HCT116 (cell line): ENCODE measurements around the gene SCTR. TPM values are rescaled to one million over a fixed set of nuclear protein-coding genes. Genes with fewer than 3 reads are reported as not detected.

ENCODE experiments used
- ATAC-seq: fragments of 200-7000 bp; cut with Tn5 transposase; 2 replicates; pipeline ENCODE4 v1.9.1; 2020; ENCODE audit warnings: mild to moderate bottlenecking, moderate library complexity
- BruUV-seq: library from RNA; stranded (reverse); fragments of 400-500 nt; replicated peaks from 2 replicates; lab custom pipeline; 2021; lab: Mats Ljungman, UMichigan
- CTCF ChIA-PET: fragments of 300-600 bp; sonication (Branson Sonifier 250); formaldehyde crosslinking; loops from one replicate; lab custom pipeline; 2021; ENCODE audit warnings: antibody characterized with exemption; lab: Charles Lee
- POLR2A ChIA-PET: fragments of 300-600, 350-600 bp; sonication (Branson Sonifier 250); formaldehyde crosslinking; loops from one replicate; lab custom pipeline; 2021; ENCODE audit warnings: antibody characterized with exemption; lab: Charles Lee
- RAD21 ChIA-PET, 2 experiments: fragments of 300-600 bp; sonication (Branson Sonifier 250); formaldehyde crosslinking; loops; one replicate each; lab custom pipeline; 2023; ENCODE audit warnings: low total read pairs in 2 of 2; ENCODE audit not compliant: uncharacterized antibody in 2 of 2, unreplicated experiment in 2 of 2, low non-redundant PET in 1 of 2; lab: Charles Lee
- DNase-seq: peaks from one replicate; pipeline ENCODE4 v3.0.0-alpha.2; 2010; ENCODE audit warnings: low read depth, low spot score
- H2AFZ ChIP-seq: fragments of 200-600 bp; shearing (Covaris generic), sonication (generic); 2 replicates; pipeline ENCODE4 v1.6.1; 2017; ENCODE audit warnings: low read depth, mixed run types, mixed read lengths, antibody characterized with exemption, low read length; ENCODE audit not compliant: poor library complexity, severe bottlenecking
- H3K27ac ChIP-seq: 2 replicates; pipeline ENCODE4 v1.5.1; 2012; ENCODE audit warnings: low read depth, low read length
- H3K27me3 ChIP-seq: fragments of 200-600 bp; sonication (generic); 2 replicates; pipeline ENCODE4 v1.6.1; 2016; ENCODE audit warnings: mixed run types, low read length, mixed read lengths; ENCODE audit not compliant: insufficient read depth
- H3K36me3 ChIP-seq, 2 experiments: fragments of 200-500 bp in 1 of 2; fragments of 200-600 bp in 1 of 2; sonication (Bioruptor generic) in 1 of 2; sonication (generic) in 1 of 2; 2 replicates each; pipeline versions ENCODE4 v1.5.1 to v1.6.1; 2014 to 2016; ENCODE audit warnings: low read length in 2 of 2, inconsistent platforms in 1 of 2, mixed read lengths in 1 of 2, mixed run types in 1 of 2; ENCODE audit not compliant: insufficient read depth in 2 of 2, control insufficient read depth in 1 of 2
- H3K4me1 ChIP-seq, 2 experiments: fragments of 200-600 bp in 1 of 2; sonication (generic) in 1 of 2; 2 replicates each; pipeline versions ENCODE4 v1.5.1 to v1.6.1; 2012 to 2017; ENCODE audit warnings: low read length in 2 of 2, inconsistent platforms in 1 of 2, mild to moderate bottlenecking in 1 of 2, mixed read lengths in 1 of 2, mixed run types in 1 of 2, moderate library complexity in 1 of 2; ENCODE audit not compliant: insufficient read depth in 2 of 2, control insufficient read depth in 1 of 2
- H3K4me2 ChIP-seq: fragments of 200-600 bp; sonication (generic); 2 replicates; pipeline ENCODE4 v1.6.1; 2017; ENCODE audit warnings: mixed run types, low read length, mixed read lengths
- H3K4me3 ChIP-seq, 2 experiments: fragments of 200-600 bp in 1 of 2; sonication (generic) in 1 of 2; replicated peaks in 1 of 2; 2 replicates each; pipeline ENCODE4 v1.5.1; 2011 to 2016; ENCODE audit warnings: low read length in 2 of 2, control low read depth in 1 of 2, low read depth in 1 of 2, mild to moderate bottlenecking in 1 of 2, mixed read lengths in 1 of 2, mixed run types in 1 of 2
- H3K79me2 ChIP-seq: fragments of 200-600 bp; sonication (generic); 2 replicates; pipeline ENCODE4 v1.6.1; 2017; ENCODE audit warnings: mild to moderate bottlenecking, mixed run types, low read length, moderate library complexity, mixed read lengths; ENCODE audit not compliant: insufficient read depth
- H3K9ac ChIP-seq: fragments of 200-600 bp; sonication (generic); 2 replicates; pipeline ENCODE4 v1.6.1; 2016; ENCODE audit warnings: low read length, mixed read lengths
- H3K9me2 ChIP-seq: fragments of 200-600 bp; sonication (generic), shearing (Covaris generic); 2 replicates; pipeline ENCODE4 v1.6.1; 2017; ENCODE audit warnings: mixed run types, mild to moderate bottlenecking, moderate library complexity; ENCODE audit not compliant: insufficient read depth
- H3K9me3 ChIP-seq, 2 experiments: fragments of 200-500 bp in 1 of 2; fragments of 200-600 bp in 1 of 2; sonication (Bioruptor generic) in 1 of 2; sonication (generic) in 1 of 2; 2 replicates each; pipeline ENCODE4 v1.6.1; 2014 to 2017; ENCODE audit warnings: low read length in 2 of 2, mixed read lengths in 2 of 2, inconsistent platforms in 1 of 2, low read depth in 1 of 2, mild to moderate bottlenecking in 1 of 2, mixed run types in 1 of 2, moderate library complexity in 1 of 2; ENCODE audit not compliant: control insufficient read depth in 1 of 2, insufficient read depth in 1 of 2
- H4K20me1 ChIP-seq: fragments of 200-600 bp; sonication (generic), shearing (Covaris generic); 2 replicates; pipeline ENCODE4 v1.6.1; 2017; ENCODE audit warnings: mixed run types, mild to moderate bottlenecking, moderate library complexity; ENCODE audit not compliant: insufficient read depth
- CBX3 ChIP-seq: IDR thresholded peaks from 2 replicates; pipeline ENCODE4 v1.6.1; 2012; ENCODE audit warnings: low read depth
- CEBPB ChIP-seq: IDR thresholded peaks from 2 replicates; pipeline ENCODE4 v1.6.1; 2012; ENCODE audit warnings: low read depth
- ELF1 ChIP-seq: IDR thresholded peaks from 2 replicates; pipeline ENCODE4 v1.6.1; 2012; ENCODE audit warnings: low read depth, borderline replicate concordance
- EZH2 ChIP-seq: fragments of 200-600 bp; sonication (generic); IDR thresholded peaks from 2 replicates; pipeline ENCODE4 v1.6.1; 2017; ENCODE audit warnings: antibody characterized with exemption, mixed run types
- FOSL1 ChIP-seq: IDR thresholded peaks from 2 replicates; pipeline ENCODE4 v1.6.1; 2012; ENCODE audit warnings: low read depth
- JUND ChIP-seq: IDR thresholded peaks from 2 replicates; pipeline ENCODE4 v1.6.1; 2012
- POLR2AphosphoS5 ChIP-seq: IDR thresholded peaks from 2 replicates; pipeline ENCODE4 v1.6.1; 2011; ENCODE audit warnings: mild to moderate bottlenecking, low read depth, low read length, moderate library complexity
- RAD21 ChIP-seq: IDR thresholded peaks from 2 replicates; pipeline ENCODE4 v1.6.1; 2012; ENCODE audit warnings: low read depth, mild to moderate bottlenecking
- SP1 ChIP-seq: IDR thresholded peaks from 2 replicates; pipeline ENCODE4 v1.6.1; 2012; ENCODE audit warnings: low read depth
- SRF ChIP-seq: IDR thresholded peaks from 2 replicates; pipeline ENCODE4 v1.6.1; 2012; ENCODE audit warnings: low read depth
- TCF7L2 ChIP-seq: IDR thresholded peaks from 2 replicates; pipeline ENCODE4 v1.7.0; 2011; ENCODE audit warnings: borderline replicate concordance, inconsistent platforms; ENCODE audit not compliant: insufficient read depth, insufficient read length; ENCODE audit errors: extremely low read depth
- intact Hi-C: fragments of 100-400 bp; cut with micrococcal nuclease; formaldehyde crosslinking; loops from 2 replicates; pipeline ENCODE4 v1.10.0; 2022
- total RNA-seq: library from RNA; stranded (reverse); gene quantifications from one replicate; pipeline ENCODE4 v1.2.1, GENCODE V29; 2021; ENCODE audit not compliant: unreplicated experiment
- TF ChIP-seq, protein P1 (sequence below): IDR thresholded peaks from 2 replicates; pipeline ENCODE4 v1.6.1; 2012; ENCODE audit warnings: low read depth
- TF ChIP-seq, protein P2 (sequence below): IDR thresholded peaks from 2 replicates; pipeline ENCODE4 v1.6.1; 2012
- TF ChIP-seq, protein P3 (sequence below), 3 experiments: fragments of 200-600 bp in 1 of 3; sonication (generic) in 1 of 3; IDR thresholded peaks in 2 of 3; conservative IDR thresholded peaks in 1 of 3; 2 replicates each; pipeline ENCODE4 v1.5.1; 2012 to 2017; ENCODE audit warnings: low read depth in 2 of 3, low read length in 2 of 3, antibody characterized with exemption in 1 of 3, borderline replicate concordance in 1 of 3, control low read depth in 1 of 3, mild to moderate bottlenecking in 1 of 3, mixed read lengths in 1 of 3, mixed run types in 1 of 3, moderate library complexity in 1 of 3; ENCODE audit not compliant: insufficient read depth in 1 of 3
- TF ChIP-seq, protein P4 (sequence below): IDR thresholded peaks from 2 replicates; pipeline ENCODE4 v1.6.1; 2012
- TF ChIP-seq, protein P5 (sequence below): IDR thresholded peaks from 2 replicates; pipeline ENCODE4 v1.6.1; 2011; ENCODE audit warnings: mild to moderate bottlenecking, low read length, moderate library complexity; ENCODE audit not compliant: insufficient replicate concordance; ENCODE audit errors: extremely low read depth

Gene SCTR
- total RNA-seq, 1 experiment from 2014 or later = not detected

DNA sequence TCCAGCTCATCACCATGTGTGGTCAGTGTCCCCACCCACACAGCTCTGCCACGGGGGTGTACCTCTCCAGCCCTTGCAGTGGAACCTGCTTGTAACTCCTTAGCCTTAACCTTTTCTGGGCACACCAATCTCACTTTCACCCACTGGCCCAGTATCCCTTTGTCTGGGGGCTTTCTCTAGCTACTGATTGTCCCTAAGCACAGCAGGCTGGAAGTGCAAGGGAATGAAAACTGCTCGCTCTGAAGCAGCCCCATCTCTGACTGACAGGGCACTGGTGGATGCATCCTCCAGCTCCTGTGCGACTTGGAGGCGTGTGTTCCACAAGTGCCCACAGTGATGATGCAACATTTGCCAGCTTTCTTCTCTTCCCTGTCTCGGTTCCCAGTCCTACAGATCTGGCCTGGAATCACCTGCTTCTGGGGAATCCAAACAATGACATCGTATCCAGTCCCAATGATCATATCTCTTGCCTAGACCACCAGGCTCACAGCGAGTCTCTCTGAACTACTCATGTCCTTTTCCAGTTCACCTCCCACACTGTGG lies 33.6 kb downstream of the SCTR start:
- TF ChIP-seq EZH2 (no peak), CBX3 (no peak), ELF1 (no peak), CEBPB (no peak), POLR2AphosphoS5 (no peak), FOSL1 (no peak), RAD21 (no peak), SP1 (no peak), SRF (no peak), TCF7L2 (no peak), JUND (no peak)
- TF ChIP-seq, protein P1, sequence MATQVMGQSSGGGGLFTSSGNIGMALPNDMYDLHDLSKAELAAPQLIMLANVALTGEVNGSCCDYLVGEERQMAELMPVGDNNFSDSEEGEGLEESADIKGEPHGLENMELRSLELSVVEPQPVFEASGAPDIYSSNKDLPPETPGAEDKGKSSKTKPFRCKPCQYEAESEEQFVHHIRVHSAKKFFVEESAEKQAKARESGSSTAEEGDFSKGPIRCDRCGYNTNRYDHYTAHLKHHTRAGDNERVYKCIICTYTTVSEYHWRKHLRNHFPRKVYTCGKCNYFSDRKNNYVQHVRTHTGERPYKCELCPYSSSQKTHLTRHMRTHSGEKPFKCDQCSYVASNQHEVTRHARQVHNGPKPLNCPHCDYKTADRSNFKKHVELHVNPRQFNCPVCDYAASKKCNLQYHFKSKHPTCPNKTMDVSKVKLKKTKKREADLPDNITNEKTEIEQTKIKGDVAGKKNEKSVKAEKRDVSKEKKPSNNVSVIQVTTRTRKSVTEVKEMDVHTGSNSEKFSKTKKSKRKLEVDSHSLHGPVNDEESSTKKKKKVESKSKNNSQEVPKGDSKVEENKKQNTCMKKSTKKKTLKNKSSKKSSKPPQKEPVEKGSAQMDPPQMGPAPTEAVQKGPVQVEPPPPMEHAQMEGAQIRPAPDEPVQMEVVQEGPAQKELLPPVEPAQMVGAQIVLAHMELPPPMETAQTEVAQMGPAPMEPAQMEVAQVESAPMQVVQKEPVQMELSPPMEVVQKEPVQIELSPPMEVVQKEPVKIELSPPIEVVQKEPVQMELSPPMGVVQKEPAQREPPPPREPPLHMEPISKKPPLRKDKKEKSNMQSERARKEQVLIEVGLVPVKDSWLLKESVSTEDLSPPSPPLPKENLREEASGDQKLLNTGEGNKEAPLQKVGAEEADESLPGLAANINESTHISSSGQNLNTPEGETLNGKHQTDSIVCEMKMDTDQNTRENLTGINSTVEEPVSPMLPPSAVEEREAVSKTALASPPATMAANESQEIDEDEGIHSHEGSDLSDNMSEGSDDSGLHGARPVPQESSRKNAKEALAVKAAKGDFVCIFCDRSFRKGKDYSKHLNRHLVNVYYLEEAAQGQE = no peak
- TF ChIP-seq, protein P2, sequence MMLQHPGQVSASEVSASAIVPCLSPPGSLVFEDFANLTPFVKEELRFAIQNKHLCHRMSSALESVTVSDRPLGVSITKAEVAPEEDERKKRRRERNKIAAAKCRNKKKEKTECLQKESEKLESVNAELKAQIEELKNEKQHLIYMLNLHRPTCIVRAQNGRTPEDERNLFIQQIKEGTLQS = no peak
- TF ChIP-seq, protein P3, sequence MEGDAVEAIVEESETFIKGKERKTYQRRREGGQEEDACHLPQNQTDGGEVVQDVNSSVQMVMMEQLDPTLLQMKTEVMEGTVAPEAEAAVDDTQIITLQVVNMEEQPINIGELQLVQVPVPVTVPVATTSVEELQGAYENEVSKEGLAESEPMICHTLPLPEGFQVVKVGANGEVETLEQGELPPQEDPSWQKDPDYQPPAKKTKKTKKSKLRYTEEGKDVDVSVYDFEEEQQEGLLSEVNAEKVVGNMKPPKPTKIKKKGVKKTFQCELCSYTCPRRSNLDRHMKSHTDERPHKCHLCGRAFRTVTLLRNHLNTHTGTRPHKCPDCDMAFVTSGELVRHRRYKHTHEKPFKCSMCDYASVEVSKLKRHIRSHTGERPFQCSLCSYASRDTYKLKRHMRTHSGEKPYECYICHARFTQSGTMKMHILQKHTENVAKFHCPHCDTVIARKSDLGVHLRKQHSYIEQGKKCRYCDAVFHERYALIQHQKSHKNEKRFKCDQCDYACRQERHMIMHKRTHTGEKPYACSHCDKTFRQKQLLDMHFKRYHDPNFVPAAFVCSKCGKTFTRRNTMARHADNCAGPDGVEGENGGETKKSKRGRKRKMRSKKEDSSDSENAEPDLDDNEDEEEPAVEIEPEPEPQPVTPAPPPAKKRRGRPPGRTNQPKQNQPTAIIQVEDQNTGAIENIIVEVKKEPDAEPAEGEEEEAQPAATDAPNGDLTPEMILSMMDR (IDR thresholded peaks at IDR 0.05 in 2 of 3, conservative IDR thresholded peaks at IDR 0.05 in 1 of 3; ENCODE audit: borderline replicate concordance in 1 of 3, insufficient read depth in 1 of 3, low read depth in 2 of 3, low read length in 2 of 3) = no peak
- TF ChIP-seq, protein P4, sequence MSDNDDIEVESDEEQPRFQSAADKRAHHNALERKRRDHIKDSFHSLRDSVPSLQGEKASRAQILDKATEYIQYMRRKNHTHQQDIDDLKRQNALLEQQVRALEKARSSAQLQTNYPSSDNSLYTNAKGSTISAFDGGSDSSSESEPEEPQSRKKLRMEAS = no peak
- TF ChIP-seq, protein P5, sequence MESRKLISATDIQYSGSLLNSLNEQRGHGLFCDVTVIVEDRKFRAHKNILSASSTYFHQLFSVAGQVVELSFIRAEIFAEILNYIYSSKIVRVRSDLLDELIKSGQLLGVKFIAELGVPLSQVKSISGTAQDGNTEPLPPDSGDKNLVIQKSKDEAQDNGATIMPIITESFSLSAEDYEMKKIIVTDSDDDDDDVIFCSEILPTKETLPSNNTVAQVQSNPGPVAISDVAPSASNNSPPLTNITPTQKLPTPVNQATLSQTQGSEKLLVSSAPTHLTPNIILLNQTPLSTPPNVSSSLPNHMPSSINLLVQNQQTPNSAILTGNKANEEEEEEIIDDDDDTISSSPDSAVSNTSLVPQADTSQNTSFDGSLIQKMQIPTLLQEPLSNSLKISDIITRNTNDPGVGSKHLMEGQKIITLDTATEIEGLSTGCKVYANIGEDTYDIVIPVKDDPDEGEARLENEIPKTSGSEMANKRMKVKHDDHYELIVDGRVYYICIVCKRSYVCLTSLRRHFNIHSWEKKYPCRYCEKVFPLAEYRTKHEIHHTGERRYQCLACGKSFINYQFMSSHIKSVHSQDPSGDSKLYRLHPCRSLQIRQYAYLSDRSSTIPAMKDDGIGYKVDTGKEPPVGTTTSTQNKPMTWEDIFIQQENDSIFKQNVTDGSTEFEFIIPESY = no peak
- intact Hi-C loops = no loop called here
- Histone ChIP-seq H4K20me1 (no peaks in the 10 kb centered on the region), H3K4me3 (no peak overlapping the region), H3K9ac (no peak overlapping the region), H2AFZ (no peak overlapping the region), H3K36me3 (no peaks in the 10 kb centered on the region), H3K27me3 (no peaks in the 10 kb centered on the region), H3K4me2 (no peak overlapping the region), H3K4me1 (peaks cover 11 to 12% of the 10 kb centered on the region in 2 experiments), H3K27ac (no peak overlapping the region), H3K79me2 (no peaks in the 10 kb centered on the region), H3K9me2 (no peaks in the 10 kb centered on the region), H3K9me3 (no peaks in the 10 kb centered on the region)
- ChIA-PET RAD21 (no interaction called here), CTCF (interaction anchor here (2.5 kb wide), 1 partner anchor 14 kb away, joined by 10 read pairs; no protein-coding TSS in a partner anchor), POLR2A (no interaction called here)
- DNase-seq (no peak), ATAC-seq (no peak)
- BruUV-seq = no TSS peak
